Measurements from ENCODE around the gene GALNTL6.

Gene GALNTL6

GRCh38 chr4:172578712-172579111, 765.5 kb downstream of the GALNTL6 start:
- intact Hi-C loops (cut with DNase I) = no loop called here
- no peak for DNase-seq

- DNase-seq = no peak
- intact Hi-C loops (cut with DNase I) = no loop called here
Observed at GRCh38 chr4:172584816-172585215, 771.6 kb downstream of the GALNTL6 start.

DNA sequence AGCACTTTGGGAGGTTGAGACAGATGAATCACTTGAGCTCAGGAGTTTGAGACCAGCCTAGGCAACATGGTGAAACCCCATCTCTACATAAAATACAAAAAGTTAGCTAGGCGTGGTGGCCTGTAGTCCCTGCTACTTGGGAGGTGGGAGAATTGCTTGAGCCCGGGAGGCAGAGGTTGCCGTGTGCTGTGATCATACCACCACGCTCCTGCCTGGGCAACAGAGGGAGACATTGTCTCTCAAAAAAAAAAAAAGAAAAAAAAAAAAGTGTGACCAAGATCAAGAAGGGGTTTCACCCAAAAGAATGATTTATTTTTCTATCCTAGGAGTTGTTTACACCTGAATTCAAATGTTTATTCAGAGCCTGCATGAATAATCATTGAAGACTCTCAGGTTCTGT, 783.0 kb downstream of the GALNTL6 start:
- intact Hi-C loops (cut with DNase I) = no loop called here
- DNase-seq = no peak

DNA sequence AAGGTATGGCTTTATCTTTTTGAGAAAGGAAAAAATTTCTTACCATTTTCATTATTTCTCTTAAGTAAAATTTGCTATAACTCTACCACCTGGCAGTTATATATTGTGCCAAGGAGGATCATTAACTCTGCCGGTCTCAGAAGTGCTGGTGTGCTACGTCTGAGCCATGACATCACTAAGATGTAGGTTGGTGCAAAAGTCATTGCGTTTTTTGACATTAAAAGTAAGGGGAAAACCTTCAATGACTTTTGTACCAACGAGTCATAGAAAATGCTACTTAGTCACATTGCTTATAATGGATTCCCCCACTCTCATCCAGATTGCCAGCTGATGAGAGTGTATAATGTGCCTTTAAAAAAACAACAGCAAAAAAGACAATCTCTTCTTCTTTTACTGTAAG, 786.4 kb downstream of the GALNTL6 start:
- DNase-seq = no peak
- intact Hi-C loops (cut with DNase I) = no loop called here

DNA sequence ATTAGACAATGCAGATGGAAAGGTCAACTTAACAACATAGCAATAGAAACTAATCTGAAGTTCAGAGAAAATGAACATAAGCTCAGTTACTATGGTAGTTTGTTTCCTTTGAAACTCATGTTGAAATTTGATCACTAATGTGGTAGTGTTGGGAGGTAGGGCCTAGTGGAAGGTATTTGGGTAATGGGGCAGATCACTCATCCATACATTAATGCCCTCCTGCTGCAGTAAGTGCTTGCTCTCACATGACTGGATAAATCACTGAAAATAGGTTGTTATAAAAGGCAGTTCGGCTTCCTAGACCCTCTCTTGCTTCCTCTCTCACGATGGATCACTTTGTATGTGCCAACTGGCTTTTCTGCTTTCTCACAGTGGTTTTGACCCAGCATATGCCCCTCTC, 788.0 kb downstream of the GALNTL6 start:
- intact Hi-C loops (cut with DNase I) = no loop called here
- DNase-seq = no peak

DNA sequence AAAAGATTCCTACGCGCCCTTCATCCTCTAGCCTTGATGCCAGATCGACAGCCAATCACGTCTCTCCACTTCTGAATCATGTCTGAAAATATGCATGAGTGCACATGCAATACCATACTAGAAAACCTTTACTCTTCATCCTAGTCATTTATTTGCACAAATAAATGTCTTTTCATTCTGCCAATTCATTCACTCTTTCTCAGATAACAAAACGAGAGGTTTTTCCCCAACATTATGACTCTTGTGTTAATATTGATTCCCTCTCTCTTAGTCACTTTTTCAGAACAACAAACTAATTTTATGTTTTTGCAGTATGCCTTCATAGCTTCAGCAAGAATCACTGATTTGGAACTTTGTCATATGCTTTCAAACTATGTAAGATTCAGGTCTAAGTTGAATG, 806.0 kb downstream of the GALNTL6 start:
- intact Hi-C loops (cut with DNase I) = no loop called here
- DNase-seq = no peak

DNA sequence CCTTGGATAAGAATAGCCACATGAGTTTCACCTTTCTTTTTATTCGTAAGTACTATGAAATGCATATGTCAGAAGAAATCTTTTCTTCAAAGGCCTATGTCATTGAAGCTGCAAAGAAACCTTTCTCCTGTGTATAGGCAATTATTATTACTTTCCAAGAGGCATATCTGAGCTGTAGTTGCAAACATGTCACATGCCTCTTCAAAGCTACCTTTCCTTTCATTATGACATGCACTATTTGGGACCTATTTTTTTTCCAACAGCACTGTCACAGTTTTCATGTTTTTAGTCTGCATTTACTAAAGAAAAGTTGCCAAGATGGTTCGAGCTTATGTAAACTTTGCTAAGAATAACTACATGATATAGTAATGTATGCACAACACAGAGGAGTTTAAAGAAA, 806.6 kb downstream of the GALNTL6 start:
- no peak for DNase-seq
- intact Hi-C loops (cut with DNase I) = no loop called here

- peak in 30 of 42 donors; percentile 1 to 72 (median 26) for DNase-seq
- intact Hi-C loops (cut with DNase I) = no loop called here
Observed at GRCh38 chr4:172628263-172628662, 815.1 kb downstream of the GALNTL6 start.

DNA sequence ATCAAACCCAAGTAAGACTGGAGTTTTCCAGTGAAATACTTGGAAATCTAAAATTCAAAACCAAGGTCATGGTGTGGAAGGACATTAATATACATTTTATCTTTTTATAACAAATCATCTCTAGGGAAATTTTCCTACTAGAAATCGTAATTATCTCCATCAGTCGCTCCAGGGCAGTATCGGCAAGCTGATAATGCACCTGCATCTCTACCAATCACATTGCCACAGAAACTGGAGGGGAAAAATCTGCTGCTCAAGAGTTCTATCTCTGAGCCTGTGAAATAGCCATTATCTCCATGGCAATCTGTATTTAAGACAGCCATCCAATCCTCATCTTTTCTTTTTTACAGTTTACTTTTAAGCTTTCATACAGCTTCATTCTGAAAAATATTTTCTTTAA, 817.1 kb downstream of the GALNTL6 start:
- no peak for DNase-seq
- intact Hi-C loops (cut with DNase I) = no loop called here

DNA sequence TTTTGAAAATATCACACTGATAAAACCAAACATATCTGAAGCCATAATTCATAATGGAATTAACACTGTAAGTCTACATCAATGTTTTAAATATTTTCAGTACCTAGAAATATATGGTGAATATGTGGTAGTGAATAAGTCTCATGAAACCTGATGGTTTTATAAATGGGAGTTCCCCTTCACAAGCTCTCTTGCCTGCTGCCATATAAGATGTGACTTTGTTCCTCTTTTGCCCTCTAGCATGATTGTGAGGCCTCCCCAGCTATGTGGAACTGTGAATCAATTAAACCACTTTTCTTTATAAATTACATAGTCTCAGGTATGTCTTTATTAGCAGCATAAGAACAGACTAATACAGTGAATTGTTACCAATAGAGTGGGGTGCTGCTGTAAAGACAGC, 818.6 kb downstream of the GALNTL6 start:
- no peak for DNase-seq
- intact Hi-C loops (cut with DNase I) = no loop called here

- no peak for DNase-seq
- intact Hi-C loops (cut with DNase I) = no loop called here
Observed at GRCh38 chr4:172648471-172648870, 835.3 kb downstream of the GALNTL6 start.

- intact Hi-C loops (cut with DNase I) = no loop called here
Observed at GRCh38 chr4:172649143-172649542, 835.9 kb downstream of the GALNTL6 start.

GRCh38 chr4:172650758-172651530, 837.7 kb downstream of the GALNTL6 start:
- DNase-seq = no peak
- intact Hi-C loops (cut with DNase I) = no loop called here

More at GRCh38 chr4:172649143-172649542, 835.9 kb downstream of the GALNTL6 start:
- DNase-seq = no peak

GRCh38 chr4:172651961-172652360, 838.8 kb downstream of the GALNTL6 start:
- DNase-seq = no peak
- intact Hi-C loops (cut with DNase I) = no loop called here

DNA sequence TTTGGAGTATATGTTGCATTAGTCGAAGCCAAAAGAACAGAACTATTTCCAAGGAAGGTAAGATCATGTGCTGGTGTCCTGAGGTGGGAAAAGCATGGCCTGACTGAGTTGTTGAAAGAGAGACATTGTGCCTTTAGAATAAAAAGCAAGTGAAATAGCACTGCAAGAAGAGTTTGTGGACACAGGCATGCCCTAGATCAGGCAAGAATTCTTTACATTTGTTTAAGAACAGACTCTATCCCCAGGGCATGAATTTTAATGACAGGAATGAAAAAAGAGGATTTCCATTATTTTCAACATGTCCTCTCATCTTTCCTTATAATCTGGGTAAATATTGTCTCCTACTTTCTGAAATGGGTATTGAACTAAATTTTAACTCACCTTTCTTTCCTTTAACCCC, 839.2 kb downstream of the GALNTL6 start:
- intact Hi-C loops (cut with DNase I) = no loop called here

GRCh38 chr4:172653676-172654075, 840.5 kb downstream of the GALNTL6 start:
- DNase-seq = no peak
- intact Hi-C loops (cut with DNase I) = no loop called here

More for the DNA sequence above, 839.2 kb downstream of the GALNTL6 start:
- no peak for DNase-seq

- DNase-seq = no peak
- intact Hi-C loops (cut with DNase I) = no loop called here
Observed at GRCh38 chr4:172654457-172654856, 841.3 kb downstream of the GALNTL6 start.

- no peak for DNase-seq
- intact Hi-C loops (cut with DNase I) = no loop called here
Observed at GRCh38 chr4:172656055-172656454, 842.9 kb downstream of the GALNTL6 start.

DNA sequence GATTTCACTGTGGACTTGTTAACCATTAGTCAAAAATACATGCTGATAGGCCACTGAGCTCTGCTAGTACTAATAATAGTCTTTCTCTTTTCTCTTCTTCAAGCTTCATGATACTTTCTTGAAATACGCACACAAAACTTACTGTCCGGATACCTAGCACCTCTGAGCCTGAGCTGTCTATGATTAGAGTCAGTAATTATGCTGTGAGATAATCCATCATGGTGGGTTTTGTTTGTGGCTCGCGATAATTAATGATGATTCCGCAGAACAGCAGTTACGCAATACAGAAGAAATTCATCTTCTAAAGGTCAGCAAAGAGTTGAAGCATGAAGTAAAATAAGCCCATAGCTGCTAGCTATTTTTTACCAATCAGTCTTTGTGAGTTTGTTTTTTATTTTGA, 843.9 kb downstream of the GALNTL6 start:
- DNase-seq = no peak
- intact Hi-C loops (cut with DNase I) = no loop called here

DNA sequence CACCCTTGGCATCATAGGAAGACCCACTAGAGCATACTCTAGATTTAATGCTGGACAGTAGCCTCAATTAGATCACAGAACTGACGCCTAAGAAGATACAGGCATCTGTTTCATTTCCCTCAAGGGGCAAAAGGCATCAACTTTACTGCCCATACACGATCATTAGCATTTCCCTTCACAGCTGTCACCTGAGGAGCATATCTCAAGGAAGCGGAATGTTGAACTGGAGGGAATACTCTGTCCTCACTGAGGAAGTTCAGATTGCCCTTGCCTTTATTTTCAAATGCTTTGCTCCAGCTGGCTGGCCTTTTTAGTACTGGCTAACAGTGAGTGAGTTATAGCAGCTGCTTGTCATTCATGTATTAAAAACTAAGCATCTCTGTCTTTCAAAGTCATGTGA, 847.0 kb downstream of the GALNTL6 start:
- no peak for DNase-seq
- intact Hi-C loops (cut with DNase I) = no loop called here

GRCh38 chr4:172662113-172662512, 848.9 kb downstream of the GALNTL6 start:
- no peak for DNase-seq
- intact Hi-C loops (cut with DNase I) = no loop called here

Data from head of caudate nucleus (tissue), 42 donors.